IgD-negative memory B cell (primary cell): ENCODE measurements around the gene CGREF1. TPM values are rescaled to one million over a fixed set of nuclear protein-coding genes. Genes with fewer than 3 reads are reported as not detected.

Experiments used
- H3K27ac Mint-ChIP-seq, 3 donors: one replicate each; pipeline ENCODE4 v1.8.0; 2020 to 2022; ENCODE audit warnings: mild to moderate bottlenecking in 3 of 3, mixed read lengths in 3 of 3, moderate library complexity in 1 of 3
- H3K27me3 Mint-ChIP-seq: one replicate; pipeline ENCODE4 v1.8.0; 2021; ENCODE audit warnings: mixed read lengths
- H3K36me3 Mint-ChIP-seq: one replicate; pipeline ENCODE4 v1.8.0; 2020; ENCODE audit warnings: mild to moderate bottlenecking, mixed read lengths
- H3K4me1 Mint-ChIP-seq, 3 donors: one replicate each; pipeline ENCODE4 v1.8.0; 2020 to 2022; ENCODE audit warnings: mixed read lengths in 3 of 3, mild to moderate bottlenecking in 1 of 3
- H3K4me3 Mint-ChIP-seq, 4 donors: one replicate each; pipeline ENCODE4 v1.8.0; 2020 to 2022; ENCODE audit warnings: mild to moderate bottlenecking in 4 of 4, mixed read lengths in 4 of 4, moderate library complexity in 3 of 4
- H3K9me3 Mint-ChIP-seq, 3 donors: one replicate each; pipeline ENCODE4 v1.8.0; 2020 to 2021; ENCODE audit warnings: mixed read lengths in 3 of 3, mild to moderate bottlenecking in 1 of 3
- polyA plus RNA-seq: library from polyadenylated mRNA; unstranded; fragments of 300-500 nt; fragmentation: Illumina TruSeq; gene quantifications from one replicate; pipeline ENCODE4 v1.2.3, GENCODE V29; 2021

CGREF1 gene
- polyA plus RNA-seq, 1 donor from 2014 or later = not detected

DNA sequence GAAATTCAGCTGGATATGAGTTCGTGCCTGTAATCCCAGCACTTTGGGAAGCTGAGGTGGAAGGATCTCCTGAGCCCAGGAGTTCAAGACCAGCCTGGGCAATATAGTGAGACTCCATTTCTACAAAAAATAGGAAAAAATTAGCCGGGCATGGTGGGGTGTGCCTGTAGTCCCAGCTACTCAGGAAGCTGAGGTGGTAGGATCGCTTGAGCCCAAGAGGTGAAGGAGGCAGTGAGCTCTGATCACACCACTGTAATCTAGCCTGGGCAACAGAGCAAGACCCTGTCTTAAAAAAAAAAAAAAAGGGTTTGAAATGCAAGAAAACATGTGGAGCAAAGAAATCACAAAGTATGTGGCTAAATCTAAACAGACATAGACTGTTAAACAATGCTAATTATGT is 9.8 kb downstream of the CGREF1 start:
- peaks cover 1% of the 10 kb centered on the region for H3K27me3 Mint-ChIP-seq
- H3K9me3 Mint-ChIP-seq = no peaks in the 10 kb centered on the region
- H3K27ac Mint-ChIP-seq = no peak overlapping the region
- H3K4me3 Mint-ChIP-seq = no peak overlapping the region
- no peaks in the 10 kb centered on the region for H3K36me3 Mint-ChIP-seq
- no peaks in the 10 kb centered on the region for H3K4me1 Mint-ChIP-seq

DNA sequence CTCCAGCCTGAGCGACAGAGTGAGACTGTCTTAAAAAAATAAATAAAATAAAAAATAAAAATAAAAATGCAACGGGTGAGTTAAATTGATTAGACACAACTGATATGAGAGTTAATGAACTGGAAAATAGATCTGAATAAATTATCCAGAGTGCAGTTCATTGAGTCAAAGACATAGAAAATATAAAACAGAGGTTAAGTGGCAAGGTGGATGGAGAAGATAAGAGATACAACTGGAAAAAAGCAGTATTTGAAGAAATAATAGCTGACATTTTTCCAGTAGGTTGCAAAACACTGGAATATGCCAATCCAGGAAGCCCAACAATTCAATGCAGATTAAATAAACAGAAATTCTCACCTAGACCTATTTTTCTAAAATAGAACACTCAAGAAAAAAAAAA is 10.7 kb downstream of the CGREF1 start:
- Mint-ChIP-seq H3K4me3 (no peak overlapping the region), H3K9me3 (no peaks in the 10 kb centered on the region), H3K4me1 (no peaks in the 10 kb centered on the region), H3K27me3 (peaks cover 1% of the 10 kb centered on the region), H3K27ac (no peak overlapping the region), H3K36me3 (no peaks in the 10 kb centered on the region)

DNA sequence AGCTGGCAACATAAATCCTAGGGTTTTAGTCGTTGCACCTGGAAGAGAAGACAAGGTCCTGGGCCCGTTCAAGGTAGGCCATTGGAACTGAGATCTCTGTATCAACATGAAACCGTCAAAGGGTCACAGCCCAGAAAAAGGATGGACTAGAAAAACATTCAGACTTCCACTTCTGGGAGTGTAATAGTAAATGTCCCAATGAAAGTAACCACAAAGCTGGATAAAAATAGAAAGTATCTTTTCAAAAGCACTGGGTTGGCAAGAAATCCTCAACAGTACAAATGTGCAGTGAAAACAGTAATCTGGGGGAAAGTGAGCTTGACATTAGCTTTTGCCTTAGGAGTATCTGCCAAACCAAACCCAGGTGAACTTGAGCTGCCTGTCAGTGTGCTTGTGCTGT is 12.9 kb downstream of the CGREF1 start:
- no peaks in the 10 kb centered on the region for H3K9me3 Mint-ChIP-seq
- H3K27ac Mint-ChIP-seq = no peak overlapping the region
- H3K27me3 Mint-ChIP-seq = peaks cover 1% of the 10 kb centered on the region
- H3K4me3 Mint-ChIP-seq = no peak overlapping the region
- no peaks in the 10 kb centered on the region for H3K36me3 Mint-ChIP-seq
- H3K4me1 Mint-ChIP-seq = no peaks in the 10 kb centered on the region

DNA sequence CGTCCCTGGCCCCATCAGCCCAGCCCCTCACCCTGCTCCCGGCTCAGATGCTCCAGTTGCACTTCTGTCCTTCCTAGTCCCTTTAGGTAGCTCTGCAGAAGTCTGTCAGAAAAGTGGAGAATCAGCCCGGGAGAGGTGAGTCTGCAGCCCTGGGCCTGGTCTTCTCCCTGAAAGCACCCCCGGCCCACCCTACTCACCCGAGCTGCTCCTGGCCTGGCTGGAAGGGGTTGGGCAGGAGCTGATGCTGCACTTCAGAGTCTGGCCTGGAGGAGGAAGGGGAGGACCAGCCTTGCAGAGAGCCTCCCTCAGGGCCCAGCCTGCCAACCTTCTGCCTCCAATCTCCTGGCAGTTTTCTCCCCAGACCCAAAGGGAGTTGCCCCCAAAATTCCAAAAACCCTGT is 16.6 kb downstream of the CGREF1 start:
- Mint-ChIP-seq H3K36me3 (no peaks in the 10 kb centered on the region), H3K4me1 (peaks cover 0 to 1% (median 0%) of the 10 kb centered on the region in 3 donors), H3K9me3 (no peaks in the 10 kb centered on the region), H3K27ac (no peak overlapping the region), H3K27me3 (peaks cover 1% of the 10 kb centered on the region), H3K4me3 (no peak overlapping the region)

DNA sequence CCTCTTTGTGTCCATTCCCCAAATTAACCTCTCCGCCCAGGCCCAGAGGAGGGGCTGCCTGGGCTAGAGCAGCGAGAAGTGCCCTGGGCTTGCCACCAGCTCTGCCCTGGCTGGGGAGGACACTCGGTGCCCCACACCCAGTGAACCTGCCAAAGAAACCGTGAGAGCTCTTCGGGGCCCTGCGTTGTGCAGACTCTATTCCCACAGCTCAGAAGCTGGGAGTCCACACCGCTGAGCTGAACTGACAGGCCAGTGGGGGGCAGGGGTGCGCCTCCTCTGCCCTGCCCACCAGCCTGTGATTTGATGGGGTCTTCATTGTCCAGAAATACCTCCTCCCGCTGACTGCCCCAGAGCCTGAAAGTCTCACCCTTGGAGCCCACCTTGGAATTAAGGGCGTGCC is 18.9 kb downstream of the CGREF1 start:
- no peak overlapping the region for H3K4me3 Mint-ChIP-seq
- no peaks in the 10 kb centered on the region for H3K9me3 Mint-ChIP-seq
- H3K27me3 Mint-ChIP-seq = no peaks in the 10 kb centered on the region
- H3K4me1 Mint-ChIP-seq = peaks cover 0 to 12% (median 6%) of the 10 kb centered on the region in 3 donors
- no peak overlapping the region for H3K27ac Mint-ChIP-seq
- no peaks in the 10 kb centered on the region for H3K36me3 Mint-ChIP-seq

DNA sequence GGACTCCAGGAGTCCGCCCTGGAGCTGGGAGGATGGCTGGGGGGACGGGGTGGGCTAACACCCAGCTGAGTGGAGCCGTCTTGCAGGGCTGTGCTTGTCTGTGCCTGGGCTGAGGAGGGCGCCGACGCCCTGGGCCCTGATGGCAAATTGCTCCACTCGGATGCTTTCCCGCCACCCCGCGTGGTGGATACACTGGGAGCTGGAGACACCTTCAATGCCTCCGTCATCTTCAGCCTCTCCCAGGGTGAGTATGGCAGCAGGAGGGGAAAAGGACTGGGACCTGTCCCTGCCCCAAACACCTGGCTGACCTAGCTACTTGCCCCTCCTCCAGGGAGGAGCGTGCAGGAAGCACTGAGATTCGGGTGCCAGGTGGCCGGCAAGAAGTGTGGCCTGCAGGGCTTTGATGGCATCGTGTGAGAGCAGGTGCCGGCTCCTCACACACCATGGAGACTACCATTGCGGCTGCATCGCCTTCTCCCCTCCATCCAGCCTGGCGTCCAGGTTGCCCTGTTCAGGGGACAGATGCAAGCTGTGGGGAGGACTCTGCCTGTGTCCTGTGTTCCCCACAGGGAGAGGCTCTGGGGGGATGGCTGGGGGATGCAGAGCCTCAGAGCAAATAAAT is 19.5 kb downstream of the CGREF1 start:
- Mint-ChIP-seq H3K27ac (no peak overlapping the region), H3K4me1 (peaks cover 0 to 12% (median 6%) of the 10 kb centered on the region in 3 donors), H3K36me3 (no peaks in the 10 kb centered on the region), H3K4me3 (no peak overlapping the region), H3K27me3 (no peaks in the 10 kb centered on the region), H3K9me3 (no peaks in the 10 kb centered on the region)

DNA sequence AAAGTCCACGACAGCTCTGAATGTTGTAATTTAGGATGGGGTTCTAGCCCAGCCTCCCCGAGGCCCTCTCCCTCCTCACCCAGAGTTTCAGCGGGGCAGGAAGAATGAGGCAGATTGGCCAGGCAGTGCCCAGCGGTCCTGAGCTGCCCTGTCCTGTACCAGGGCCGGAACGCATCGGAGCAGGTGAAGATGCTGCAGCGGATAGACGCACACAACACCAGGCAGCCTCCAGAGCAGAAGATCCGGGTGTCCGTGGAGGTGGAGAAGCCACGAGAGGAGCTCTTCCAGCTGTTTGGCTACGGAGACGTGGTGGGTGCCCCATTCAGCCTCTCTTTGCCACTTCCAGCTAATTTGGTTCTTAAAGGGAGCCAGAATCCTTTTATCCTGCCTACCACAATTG is 21.6 kb downstream of the CGREF1 start:
- no peaks in the 10 kb centered on the region for H3K9me3 Mint-ChIP-seq
- H3K4me1 Mint-ChIP-seq = peaks cover 0 to 12% (median 6%) of the 10 kb centered on the region in 3 donors
- no peaks in the 10 kb centered on the region for H3K36me3 Mint-ChIP-seq
- H3K27ac Mint-ChIP-seq = no peak overlapping the region
- no peaks in the 10 kb centered on the region for H3K27me3 Mint-ChIP-seq
- peak overlapping the region in 1 of 4 donors; percentile 65 for H3K4me3 Mint-ChIP-seq

DNA sequence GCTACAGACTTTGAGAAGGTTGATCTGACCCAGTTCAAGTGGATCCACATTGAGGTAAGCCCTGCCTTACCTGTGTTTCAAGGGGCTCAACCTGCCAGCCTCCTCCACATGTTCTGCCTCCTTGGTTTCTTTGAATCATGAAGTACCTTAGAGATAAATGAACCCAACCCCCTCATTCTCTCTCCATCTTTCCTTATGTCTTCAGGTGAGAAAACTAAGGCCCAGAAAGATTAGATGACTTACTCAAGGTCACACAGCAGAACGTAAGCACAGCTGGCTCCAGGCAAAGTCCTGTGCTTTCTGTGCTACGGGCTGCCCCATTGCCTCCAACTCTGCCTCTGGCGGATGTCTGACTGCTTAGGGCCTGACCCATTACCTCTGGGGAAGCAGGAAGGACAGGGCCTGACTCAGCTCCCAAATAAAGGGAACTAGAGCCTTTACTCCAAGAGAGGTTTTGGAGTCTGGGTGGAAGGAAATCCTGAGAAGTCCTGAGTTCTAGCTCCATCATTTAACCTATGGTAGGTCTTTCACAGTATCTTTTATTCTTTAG is 22.1 kb downstream of the CGREF1 start:
- H3K9me3 Mint-ChIP-seq = no peaks in the 10 kb centered on the region
- no peaks in the 10 kb centered on the region for H3K27me3 Mint-ChIP-seq
- no peaks in the 10 kb centered on the region for H3K36me3 Mint-ChIP-seq
- H3K4me1 Mint-ChIP-seq = peaks cover 0 to 12% (median 6%) of the 10 kb centered on the region in 3 donors
- peak overlapping the region in 1 of 4 donors; percentile 48 for H3K4me3 Mint-ChIP-seq
- peak overlapping the region in 1 of 3 donors; percentile 71 for H3K27ac Mint-ChIP-seq

DNA sequence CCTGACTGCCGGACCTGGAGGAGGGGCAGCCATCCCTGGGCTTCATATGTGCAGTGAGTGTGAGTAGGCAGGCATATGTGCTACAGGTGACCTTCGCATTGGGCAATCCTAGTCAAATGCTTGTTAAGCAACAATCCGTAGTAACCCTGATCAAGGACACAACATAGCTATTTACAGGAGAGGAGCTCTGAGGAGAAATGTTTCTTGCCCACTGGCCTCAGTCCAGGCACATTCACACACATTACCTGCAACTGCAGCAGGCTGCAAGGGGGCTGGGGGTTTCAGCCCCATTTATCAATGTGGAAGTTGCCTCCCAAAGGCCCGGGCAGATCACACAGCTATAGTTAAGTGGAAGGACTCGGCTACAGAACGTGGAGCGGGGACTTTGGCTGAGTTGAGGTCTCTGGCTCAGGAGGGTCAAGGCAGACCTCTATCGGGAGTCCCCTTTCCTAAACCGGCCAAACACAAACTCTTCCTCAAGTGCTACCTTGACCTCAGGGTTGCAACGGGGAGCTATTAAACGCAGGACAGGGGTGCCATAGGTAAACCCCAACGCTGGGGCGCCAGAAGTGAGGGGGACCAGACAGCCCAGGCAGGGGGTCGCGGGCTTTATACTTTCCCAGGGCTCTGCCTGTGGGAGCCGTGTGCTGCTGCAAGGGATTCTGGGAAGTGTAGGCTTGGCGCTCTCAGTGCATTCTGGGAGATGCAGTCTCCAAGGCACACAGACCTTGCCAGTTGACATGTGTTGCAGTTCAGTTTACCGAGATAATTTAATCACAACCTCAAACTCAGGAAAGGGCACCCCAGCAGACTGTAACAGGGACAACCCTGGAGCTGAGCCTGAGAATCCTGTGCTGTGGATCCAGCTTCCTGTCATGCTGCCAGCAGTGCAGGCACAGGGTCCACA is 22.9 kb downstream of the CGREF1 start:
- H3K27ac Mint-ChIP-seq = peak overlapping the region in 1 of 3 donors; percentile 10
- H3K27me3 Mint-ChIP-seq = no peaks in the 10 kb centered on the region
- peak overlapping the region in 3 of 4 donors; percentile 75 to 92 (median 90) for H3K4me3 Mint-ChIP-seq

DNA sequence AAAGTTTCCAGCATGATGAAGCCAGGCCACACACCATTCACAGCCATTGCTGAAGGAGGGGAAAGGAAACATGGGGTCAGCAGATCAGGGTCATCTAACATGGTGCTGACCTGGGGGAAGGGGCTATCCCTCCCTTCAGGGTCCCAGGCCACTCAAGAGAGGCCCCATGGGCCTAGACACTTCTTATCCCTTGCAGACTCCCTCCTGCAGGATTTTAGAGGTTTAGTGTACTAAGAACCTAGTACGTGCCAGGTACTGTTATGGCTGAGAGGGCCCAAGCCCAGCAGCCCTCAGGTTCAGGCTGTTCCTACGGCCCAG is 23.5 kb downstream of the CGREF1 start:
- no peaks in the 10 kb centered on the region for H3K27me3 Mint-ChIP-seq
- H3K27ac Mint-ChIP-seq = no peak overlapping the region
- no peaks in the 10 kb centered on the region for H3K9me3 Mint-ChIP-seq
- H3K36me3 Mint-ChIP-seq = no peaks in the 10 kb centered on the region
- H3K4me3 Mint-ChIP-seq = peak overlapping the region in 2 of 4 donors; percentile 85 to 90
- peaks cover 0 to 12% (median 6%) of the 10 kb centered on the region in 3 donors for H3K4me1 Mint-ChIP-seq

More for the DNA sequence above, 22.9 kb downstream of the CGREF1 start:
- H3K4me1 Mint-ChIP-seq = peaks cover 0 to 12% (median 6%) of the 10 kb centered on the region in 3 donors
- no peaks in the 10 kb centered on the region for H3K9me3 Mint-ChIP-seq
- no peaks in the 10 kb centered on the region for H3K36me3 Mint-ChIP-seq

DNA sequence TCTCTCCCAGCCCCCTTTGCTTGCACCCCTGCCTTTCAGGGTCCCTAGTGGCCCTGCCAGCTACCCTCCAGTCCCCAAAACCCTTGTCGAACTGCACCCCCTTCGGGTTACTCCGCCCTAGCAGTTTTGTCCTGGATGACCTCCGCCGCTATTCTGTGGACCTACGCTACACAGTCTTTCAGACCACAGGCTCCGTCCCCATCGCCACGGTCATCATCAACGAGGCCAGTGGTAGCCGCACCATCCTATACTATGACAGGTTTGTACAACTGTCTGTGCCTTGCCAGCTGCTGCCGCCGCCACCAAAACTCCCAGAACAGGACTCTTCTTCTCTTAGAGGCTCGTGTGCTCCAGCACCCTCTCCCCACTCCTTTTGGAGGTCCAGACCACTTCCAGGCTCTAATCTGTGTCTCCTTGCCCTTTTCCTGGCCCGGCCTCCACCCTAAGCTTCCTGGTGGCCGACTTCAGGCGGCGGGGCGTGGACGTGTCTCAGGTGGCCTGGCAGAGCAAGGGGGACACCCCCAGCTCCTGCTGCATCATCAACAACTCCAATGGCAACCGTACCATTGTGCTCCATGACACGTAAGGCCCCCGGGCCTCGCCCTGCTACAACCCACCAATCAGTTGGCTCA is 24.5 kb downstream of the CGREF1 start:
- Mint-ChIP-seq H3K9me3 (no peaks in the 10 kb centered on the region), H3K36me3 (no peaks in the 10 kb centered on the region), H3K27me3 (no peaks in the 10 kb centered on the region), H3K27ac (no peak overlapping the region), H3K4me1 (peaks cover 0 to 12% (median 6%) of the 10 kb centered on the region in 3 donors), H3K4me3 (no peak overlapping the region)

DNA sequence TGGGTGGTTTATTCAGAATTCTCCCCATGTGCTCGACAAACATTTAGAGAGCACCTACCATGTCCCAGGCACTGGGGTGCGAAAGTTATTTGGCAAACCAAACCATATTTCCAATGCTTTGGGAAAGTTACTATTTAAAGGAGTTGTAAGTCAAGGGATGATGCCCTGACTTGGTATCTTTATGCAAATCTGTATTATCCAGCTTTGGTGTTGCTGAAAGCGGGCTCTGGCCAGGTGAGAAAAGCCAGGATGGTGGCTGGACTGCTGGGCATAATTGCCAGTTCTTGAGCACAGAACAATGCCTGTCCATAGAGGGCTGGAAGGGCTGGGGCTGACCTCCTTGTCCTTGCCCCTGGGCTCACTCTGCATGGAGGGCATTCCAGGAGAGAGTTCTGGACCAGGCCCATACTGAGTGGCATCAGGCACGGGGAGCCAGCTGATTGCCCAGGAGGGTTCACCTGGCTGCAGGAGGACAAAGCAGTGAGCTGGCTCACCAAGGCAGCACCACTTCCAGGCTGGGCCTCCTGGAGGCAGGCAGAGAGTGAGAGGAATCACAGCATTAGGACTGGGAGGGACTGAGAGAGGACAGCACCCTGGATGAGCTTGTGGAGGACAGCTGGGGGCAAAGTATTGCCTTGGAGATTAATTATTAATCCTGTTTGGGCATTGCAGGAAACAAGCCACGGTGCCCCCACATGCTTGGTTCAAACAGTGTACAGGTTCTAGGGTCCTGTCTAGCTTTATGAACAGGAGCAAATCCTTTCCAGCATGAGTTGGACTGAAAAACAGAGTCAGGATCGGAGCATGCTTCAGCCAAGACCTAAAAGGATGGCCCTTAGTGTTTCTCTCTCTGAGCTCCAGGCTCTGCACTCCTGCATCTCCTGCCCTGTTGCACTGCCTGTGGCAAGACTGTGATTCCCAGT is 25.2 kb downstream of the CGREF1 start:
- Mint-ChIP-seq H3K36me3 (no peaks in the 10 kb centered on the region), H3K27ac (no peak overlapping the region), H3K4me1 (peaks cover 0 to 12% (median 6%) of the 10 kb centered on the region in 3 donors), H3K4me3 (no peak overlapping the region), H3K27me3 (no peaks in the 10 kb centered on the region), H3K9me3 (no peaks in the 10 kb centered on the region)

DNA sequence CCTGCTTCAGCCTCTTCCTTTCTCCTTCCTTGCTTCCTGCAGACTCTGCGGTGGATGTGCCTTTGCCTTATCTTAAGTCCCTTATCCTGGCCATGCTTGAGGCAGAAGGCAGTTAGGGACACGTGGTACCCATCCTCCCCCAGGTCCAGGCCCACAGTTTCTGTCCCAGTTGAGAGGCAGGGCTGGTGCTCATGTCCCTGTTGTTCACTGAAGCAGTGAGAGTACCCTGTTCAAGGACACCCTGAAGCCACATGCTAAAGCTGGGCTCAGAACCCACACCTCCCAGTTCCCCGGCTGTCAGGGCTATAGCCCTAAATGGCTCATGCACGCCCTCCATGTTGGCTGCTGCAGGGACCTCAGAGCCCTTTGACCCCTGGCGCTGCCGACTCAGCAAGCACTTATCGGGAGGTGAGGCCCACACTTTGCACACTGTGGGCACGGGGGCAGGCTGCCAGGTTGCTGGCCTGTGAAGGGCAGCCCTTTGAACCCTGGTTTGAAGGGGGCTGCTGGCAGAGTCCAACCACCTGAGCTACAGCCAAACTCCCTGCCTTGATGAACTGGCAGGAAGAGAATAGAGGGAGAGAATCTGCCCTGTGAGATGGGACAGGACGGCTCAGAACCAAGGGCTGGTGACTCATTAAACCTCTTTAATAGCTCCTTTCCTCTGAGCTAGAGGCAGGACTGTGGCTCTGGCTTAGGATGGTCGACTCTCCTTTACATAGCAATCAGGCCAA is 26.1 kb downstream of the CGREF1 start:
- Mint-ChIP-seq H3K36me3 (no peaks in the 10 kb centered on the region), H3K9me3 (no peaks in the 10 kb centered on the region), H3K27ac (no peak overlapping the region), H3K4me3 (no peak overlapping the region), H3K27me3 (no peaks in the 10 kb centered on the region), H3K4me1 (peaks cover under 1 to 12% (median 5%) of the 10 kb centered on the region in 3 donors)
